Panc1 (cell line): ENCODE data around the gene GRIK1. TPM values are rescaled to one million over a fixed set of nuclear protein-coding genes. Genes with fewer than 3 reads are reported as not detected.

Experiments
- ATAC-seq: fragments of 200-7000 bp; cut with Tn5 transposase; 2 replicates; pipeline ENCODE4 v1.9.1; 2020; ENCODE audit warnings: mild to moderate bottlenecking, moderate library complexity
- BruUV-seq: library from RNA; stranded (reverse); fragments of 400-500 nt; replicated peaks from 2 replicates; lab custom pipeline; 2021; lab: Mats Ljungman, UMichigan
- CTCF ChIA-PET: fragments of 300-600 bp; sonication (Branson Sonifier 250); formaldehyde crosslinking; loops from one replicate; lab custom pipeline; 2022; ENCODE audit warnings: antibody characterized with exemption; lab: Charles Lee
- POLR2A ChIA-PET: fragments of 300-600 bp; sonication (Branson Sonifier 250); formaldehyde crosslinking; loops from one replicate; lab custom pipeline; 2022; ENCODE audit warnings: antibody characterized with exemption; lab: Charles Lee
- DNase-seq: peaks from one replicate; pipeline ENCODE4 v3.0.0-alpha.2; 2010; ENCODE audit warnings: low read depth, low spot score
- H3K27ac ChIP-seq: 2 replicates; pipeline ENCODE4 v1.5.1; 2011; ENCODE audit warnings: mild to moderate bottlenecking, low read length, inconsistent platforms
- H3K27me3 ChIP-seq: fragments of 200-500 bp; sonication (Bioruptor generic); 2 replicates; pipeline ENCODE4 v1.6.0; 2014; ENCODE audit warnings: low read length, inconsistent platforms; ENCODE audit not compliant: control insufficient read depth, insufficient read depth
- H3K36me3 ChIP-seq: fragments of 200-500 bp; sonication (Bioruptor generic); 2 replicates; pipeline ENCODE4 v1.5.1; 2014; ENCODE audit warnings: inconsistent platforms, mild to moderate bottlenecking, low read length, moderate library complexity; ENCODE audit not compliant: control insufficient read depth, insufficient read depth
- H3K4me1 ChIP-seq: 2 replicates; pipeline ENCODE4 v1.5.1; 2011; ENCODE audit warnings: inconsistent platforms, mild to moderate bottlenecking, low read length, moderate library complexity; ENCODE audit not compliant: control insufficient read depth, insufficient read depth
- H3K4me3 ChIP-seq, 2 experiments: 2 replicates each; pipeline ENCODE4 v1.5.1; 2011 to 2012; ENCODE audit warnings: low read depth in 2 of 2, low read length in 2 of 2, mild to moderate bottlenecking in 2 of 2, inconsistent platforms in 1 of 2, moderate library complexity in 1 of 2
- H3K9me3 ChIP-seq: fragments of 200-500 bp; sonication (Bioruptor generic); 2 replicates; pipeline ENCODE4 v1.5.1; 2014; ENCODE audit warnings: low read depth, mild to moderate bottlenecking, inconsistent platforms, low read length, moderate library complexity; ENCODE audit not compliant: control insufficient read depth, insufficient read depth
- CTCF ChIP-seq: fragments of 450-650 bp; IDR thresholded peaks from 2 replicates; pipeline ENCODE4 v1.5.1; 2017; ENCODE audit warnings: mild to moderate bottlenecking
- POLR2AphosphoS5 ChIP-seq: IDR thresholded peaks from 2 replicates; pipeline ENCODE4 v1.6.1; 2012; ENCODE audit warnings: mild to moderate bottlenecking, low read depth, low read length, moderate library complexity
- REST ChIP-seq, 2 experiments: IDR thresholded peaks; 2 replicates each; pipeline ENCODE4 v1.6.1; 2011 to 2012; ENCODE audit warnings: low read depth in 2 of 2, control low read depth in 1 of 2, low read length in 1 of 2, mild to moderate bottlenecking in 1 of 2, moderate library complexity in 1 of 2; ENCODE audit not compliant: insufficient read depth in 1 of 2
- SIN3A ChIP-seq: IDR thresholded peaks from 2 replicates; pipeline ENCODE4 v1.6.1; 2012; ENCODE audit warnings: low read depth, mild to moderate bottlenecking, low read length, moderate library complexity, borderline replicate concordance; ENCODE audit not compliant: insufficient read depth
- TCF7L2 ChIP-seq: IDR thresholded peaks from 2 replicates; pipeline ENCODE4 v1.6.1; 2011; ENCODE audit warnings: mild to moderate bottlenecking, low read depth, low read length, inconsistent platforms
- in situ Hi-C: cut with HindIII; loops from 2 replicates; pipeline ENCODE4 v1.10.0; 2016; ENCODE audit warnings: low sequenced_read_pairs, low pct_unique_long_range_greater_than_20kb
- intact Hi-C: fragments of 100-400 bp; cut with micrococcal nuclease; formaldehyde crosslinking; loops from one replicate; pipeline ENCODE4 v1.10.0; 2022; ENCODE audit not compliant: unreplicated experiment
- total RNA-seq: library from RNA; stranded (reverse); gene quantifications from one replicate; pipeline ENCODE4 v1.2.1, GENCODE V29; 2021; ENCODE audit not compliant: unreplicated experiment

GRIK1 gene
- total RNA-seq, 1 experiment from 2014 or later: not detected

GRCh38 chr21:29638138-29638537 lies 301.7 kb downstream of the GRIK1 start:
- Histone ChIP-seq H3K4me3 (no peak overlapping the region), H3K4me1 (no peaks in the 10 kb centered on the region), H3K9me3 (no peaks in the 10 kb centered on the region), H3K36me3 (no peaks in the 10 kb centered on the region), H3K27me3 (no peaks in the 10 kb centered on the region), H3K27ac (no peak overlapping the region)
- POLR2A ChIA-PET: no interaction called here
- in situ Hi-C loops: no loop called here
- ATAC-seq (no peak), DNase-seq (no peak)
- intact Hi-C loops: no loop called here
- BruUV-seq: no TSS peak
- no peak for TF ChIP-seq REST (IDR thresholded peaks at IDR 0.05; ENCODE audit: insufficient read depth in 1 of 2, low read depth in 2 of 2, low read length in 1 of 2)
- no peak for TF ChIP-seq POLR2AphosphoS5
- TF ChIP-seq SIN3A: no peak
- TF ChIP-seq TCF7L2: no peak
- no peak for TF ChIP-seq CTCF
- CTCF ChIA-PET: no interaction called here

GRCh38 chr21:29637553-29637952 lies 302.2 kb downstream of the GRIK1 start:
- Histone ChIP-seq H3K4me3 (no peak overlapping the region), H3K9me3 (no peaks in the 10 kb centered on the region), H3K36me3 (no peaks in the 10 kb centered on the region), H3K4me1 (no peaks in the 10 kb centered on the region), H3K27me3 (no peaks in the 10 kb centered on the region), H3K27ac (no peak overlapping the region)
- ChIA-PET CTCF (no interaction called here), POLR2A (no interaction called here)
- intact Hi-C loops (no loop called here), in situ Hi-C loops (no loop called here)
- DNase-seq: no peak
- BruUV-seq: no TSS peak
- TF ChIP-seq SIN3A (no peak), TCF7L2 (no peak), CTCF (no peak), POLR2AphosphoS5 (no peak)
- no peak for ATAC-seq
